Activated T-cell treated with anti-CD3 and anti-CD28 coated beads, Interleukin-2, amount 50 U/mL, for 48 hours (primary cell): Measurements from ENCODE around the gene DCLRE1C.
"Not testable (repeated sequence)": the region's sequence is repeated elsewhere in the genome, so short reads cannot be mapped to it uniquely, and the experiment has no call there.

Source experiments
- DNase-seq, 2 experiments: peaks; one replicate each; pipeline ENCODE4 v3.0.0-alpha.2; 2020

Gene DCLRE1C

GRCh38 chr10:14942950-14943338 lies 11.0 kb downstream of the DCLRE1C start:
- not testable (repeated sequence) for DNase-seq

- DNase-seq: not testable (repeated sequence)
Observed at GRCh38 chr10:14942147-14942949, 11.5 kb downstream of the DCLRE1C start.

GRCh38 chr10:14938971-14939370 lies 14.9 kb downstream of the DCLRE1C start:
- peak; percentile 48 to 58 for DNase-seq

GRCh38 chr10:14936584-14936983 lies 17.3 kb downstream of the DCLRE1C start:
- no peak for DNase-seq

- no peak for DNase-seq
Observed at GRCh38 chr10:14930610-14931009, 23.3 kb downstream of the DCLRE1C start.

GRCh38 chr10:14926722-14927416 lies 27.0 kb downstream of the DCLRE1C start:
- DNase-seq: no peak

GRCh38 chr10:14926061-14926470 lies 27.8 kb downstream of the DCLRE1C start:
- no peak for DNase-seq

GRCh38 chr10:14925268-14925667 lies 28.6 kb downstream of the DCLRE1C start:
- DNase-seq: no peak

- DNase-seq: no peak
Observed at GRCh38 chr10:14924013-14924412, 29.9 kb downstream of the DCLRE1C start.

- no peak for DNase-seq
Observed at GRCh38 chr10:14918964-14919363, 34.9 kb downstream of the DCLRE1C start.

GRCh38 chr10:14917827-14918226 lies 36.1 kb downstream of the DCLRE1C start:
- no peak for DNase-seq

GRCh38 chr10:14916600-14916999 lies 37.3 kb downstream of the DCLRE1C start:
- DNase-seq: no peak

- DNase-seq: no peak
Observed at GRCh38 chr10:14911801-14912200, 42.1 kb downstream of the DCLRE1C start.

GRCh38 chr10:14910953-14911352 lies 42.9 kb downstream of the DCLRE1C start:
- no peak for DNase-seq

- DNase-seq: no peak
Observed at GRCh38 chr10:14909101-14909500, 44.8 kb downstream of the DCLRE1C start.

- not testable (repeated sequence) for DNase-seq
Observed at GRCh38 chr10:14907591-14907990, 46.3 kb downstream of the DCLRE1C start.

- no peak for DNase-seq
Observed at GRCh38 chr10:14906765-14907164, 47.1 kb downstream of the DCLRE1C start.

- DNase-seq: no peak
Observed at GRCh38 chr10:14905890-14906289, 48.0 kb downstream of the DCLRE1C start.

GRCh38 chr10:14904864-14905263 lies 49.0 kb downstream of the DCLRE1C start:
- no peak for DNase-seq

- DNase-seq: no peak
Observed at GRCh38 chr10:14904316-14904732, 49.6 kb downstream of the DCLRE1C start.

GRCh38 chr10:14891151-14891550 lies 62.7 kb downstream of the DCLRE1C start:
- DNase-seq: no peak

GRCh38 chr10:14889318-14889717 lies 64.6 kb downstream of the DCLRE1C start:
- no peak for DNase-seq

GRCh38 chr10:14884082-14884481 lies 69.8 kb downstream of the DCLRE1C start:
- no peak for DNase-seq

GRCh38 chr10:14880229-14880628 lies 73.7 kb downstream of the DCLRE1C start:
- no peak for DNase-seq

- no peak for DNase-seq
Observed at GRCh38 chr10:14879928-14880193, 74.0 kb downstream of the DCLRE1C start.
